Ovary (tissue), 9 donors: Measurements from ENCODE around the gene SMYD5. TPM values are rescaled to one million over a fixed set of nuclear protein-coding genes. Genes with fewer than 3 reads are reported as not detected.
"Not testable (repeated sequence)": the region's sequence is repeated elsewhere in the genome, so short reads cannot be mapped to it uniquely, and the experiment has no call there.

ENCODE experiments used
- DNase-seq, 5 donors: peaks; one replicate each; pipeline ENCODE4 v3.0.0-alpha.2; 2019 to 2020
- H3K27ac ChIP-seq, 2 donors: fragments of 200-600 bp; one replicate each; pipeline versions ENCODE4 v1.5.1 to v1.8.0; 2019 to 2022
- H3K27me3 ChIP-seq: fragments of 200-600 bp; one replicate; pipeline ENCODE4 v1.8.0; 2022
- H3K36me3 ChIP-seq: fragments of 200-600 bp; sonication (generic); one replicate; pipeline ENCODE4 v1.5.1; 2019
- H3K4me1 ChIP-seq: one replicate; pipeline ENCODE4 v1.8.1; 2013; ENCODE audit warnings: mild to moderate bottlenecking, moderate library complexity; ENCODE audit not compliant: insufficient read depth
- H3K4me3 ChIP-seq: fragments of 200-600 bp; sonication (generic); one replicate; pipeline ENCODE4 v1.5.1; 2017
- H3K9me3 ChIP-seq, 2 donors: fragments of 200-600 bp in 1 of 2; sonication (generic) in 1 of 2; one replicate each; pipeline versions ENCODE4 v1.5.1 to v1.8.1; 2013 to 2019; ENCODE audit warnings: mild to moderate bottlenecking in 1 of 2, moderate library complexity in 1 of 2
- EP300 ChIP-seq: sonication (generic); formaldehyde crosslinking; IDR thresholded peaks from one replicate; pipeline ENCODE4 v1.6.1; 2017; ENCODE audit warnings: antibody characterized with exemption
- POLR2A ChIP-seq: fragments of 450-650 bp; IDR thresholded peaks from one replicate; pipeline ENCODE4 v1.6.1; 2017; ENCODE audit warnings: antibody characterized with exemption, mild to moderate bottlenecking, moderate library complexity
- WGBS, 3 donors: extraction: QIAGEN DNeasy Blood & Tissue Kit in 1 of 3; methylation state at CpG; one replicate each; pipeline versions ENCODE4 v1.1.5 to v1.1.7; 2013 to 2017; 5-methylcytosine and 5-hydroxymethylcytosine counted together
- intact Hi-C, 4 donors: fragments of 100-400 bp; cut with DNase I; formaldehyde crosslinking; loops; one replicate each; pipeline versions ENCODE4 v1.11.0 to v1.15.1; 2022 to 2023
- polyA plus RNA-seq, 2 donors: library from polyadenylated mRNA; stranded (reverse); fragments of 200-250 nt in 1 of 2; fragments of 350-450 nt in 1 of 2; fragmentation: Illumina TruSeq in 1 of 2; extraction: RNeasy Lipid Tissue Mini Kit (QIAGEN cat#74804) in 1 of 2; gene quantifications; one replicate each; pipeline ENCODE4 v1.2.3, GENCODE V29; 2013 to 2014
- total RNA-seq, 7 donors: library from RNA; depleted of rRNA in 2 of 7; stranded (reverse); fragments of >200 nt in 2 of 7; fragmentation: NEBNext Ultra II Directional in 3 of 7; extraction: Animal tissue kit (Norgen Biotek cat#: 25700) in 3 of 7; gene quantifications; one replicate each; pipeline versions ENCODE4 v1.1.0 to v1.2.4, GENCODE V29; 2016 to 2023
- TF ChIP-seq, protein P1 (sequence below), 3 donors: fragments of 450-650 bp in 2 of 3; fragments of 200-600 bp in 1 of 3; IDR thresholded peaks; one replicate each; pipeline versions ENCODE4 v1.5.1 to v1.8.0; 2016 to 2022; ENCODE audit warnings: antibody characterized with exemption in 3 of 3, mild to moderate bottlenecking in 1 of 3
- donor health status: DM: no; HTN: no; CAD: no; lungs with moderate emphysema.
- donor health status: DM: no; HTN: no; CAD: no.
- donor health status: Bipolar disorder and iron deficiency.
- donor health status: DM: yes; HTN: yes; CAD: no.
- donor health status: DM: no; HTN: no; CAD: no.
- donor health status: DM: yes; HTN: yes; CAD: no.

The SMYD5 gene
- total and polyA plus RNA-seq, 9 donors: 14.1 to 37.9 (median 26.1) TPM

- Histone ChIP-seq H3K36me3 (no peaks in the 10 kb centered on the region), H3K4me1 (no peaks in the 10 kb centered on the region), H3K9me3 (no peaks in the 10 kb centered on the region), H3K27ac (no peak overlapping the region), H3K4me3 (no peak overlapping the region), H3K27me3 (no peaks in the 10 kb centered on the region)
- intact Hi-C loops: no loop called here
- DNase-seq: no peak
- no peak for TF ChIP-seq EP300
- TF ChIP-seq, protein P1, sequence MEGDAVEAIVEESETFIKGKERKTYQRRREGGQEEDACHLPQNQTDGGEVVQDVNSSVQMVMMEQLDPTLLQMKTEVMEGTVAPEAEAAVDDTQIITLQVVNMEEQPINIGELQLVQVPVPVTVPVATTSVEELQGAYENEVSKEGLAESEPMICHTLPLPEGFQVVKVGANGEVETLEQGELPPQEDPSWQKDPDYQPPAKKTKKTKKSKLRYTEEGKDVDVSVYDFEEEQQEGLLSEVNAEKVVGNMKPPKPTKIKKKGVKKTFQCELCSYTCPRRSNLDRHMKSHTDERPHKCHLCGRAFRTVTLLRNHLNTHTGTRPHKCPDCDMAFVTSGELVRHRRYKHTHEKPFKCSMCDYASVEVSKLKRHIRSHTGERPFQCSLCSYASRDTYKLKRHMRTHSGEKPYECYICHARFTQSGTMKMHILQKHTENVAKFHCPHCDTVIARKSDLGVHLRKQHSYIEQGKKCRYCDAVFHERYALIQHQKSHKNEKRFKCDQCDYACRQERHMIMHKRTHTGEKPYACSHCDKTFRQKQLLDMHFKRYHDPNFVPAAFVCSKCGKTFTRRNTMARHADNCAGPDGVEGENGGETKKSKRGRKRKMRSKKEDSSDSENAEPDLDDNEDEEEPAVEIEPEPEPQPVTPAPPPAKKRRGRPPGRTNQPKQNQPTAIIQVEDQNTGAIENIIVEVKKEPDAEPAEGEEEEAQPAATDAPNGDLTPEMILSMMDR (IDR thresholded peaks at IDR 0.05): no peak
- TF ChIP-seq POLR2A: no peak
- WGBS, 3 donors: 45 to 53% (median 53%) methylated on average over 2 of the region's 2 CpGs
Observed at GRCh38 chr2:73187549-73187948, 26.5 kb upstream of the SMYD5 start.

DNA sequence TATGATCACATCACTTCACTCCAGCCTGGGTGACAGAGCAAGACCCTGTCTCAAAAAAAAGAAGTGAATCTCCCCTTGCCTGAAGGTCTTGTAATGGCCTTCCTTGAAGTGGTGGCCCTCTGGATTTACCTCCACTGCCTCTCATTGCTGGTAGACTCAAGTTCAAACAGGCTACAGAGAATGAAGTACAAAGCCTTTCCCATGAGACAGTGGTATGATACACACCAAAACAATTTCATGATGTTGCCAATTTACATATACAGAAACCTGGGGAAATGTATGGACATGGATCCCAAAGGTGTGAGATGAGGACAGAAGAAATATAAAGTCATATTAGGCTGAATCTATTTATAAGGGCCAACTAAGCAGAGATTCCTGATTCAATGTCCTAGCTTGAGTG, 16.5 kb upstream of the SMYD5 start:
- H3K4me3 ChIP-seq: no peak overlapping the region
- no peaks in the 10 kb centered on the region for H3K9me3 ChIP-seq
- peaks cover 2% of the 10 kb centered on the region for H3K4me1 ChIP-seq
- H3K27ac ChIP-seq: no peak overlapping the region
- H3K36me3 ChIP-seq: no peaks in the 10 kb centered on the region
- no peak for TF ChIP-seq EP300
- TF ChIP-seq POLR2A: no peak
- TF ChIP-seq, protein P1 (IDR thresholded peaks at IDR 0.05): no peak
- peaks cover under 1% of the 10 kb centered on the region for H3K27me3 ChIP-seq
- intact Hi-C loops: no loop called here
- DNase-seq: no peak

DNA sequence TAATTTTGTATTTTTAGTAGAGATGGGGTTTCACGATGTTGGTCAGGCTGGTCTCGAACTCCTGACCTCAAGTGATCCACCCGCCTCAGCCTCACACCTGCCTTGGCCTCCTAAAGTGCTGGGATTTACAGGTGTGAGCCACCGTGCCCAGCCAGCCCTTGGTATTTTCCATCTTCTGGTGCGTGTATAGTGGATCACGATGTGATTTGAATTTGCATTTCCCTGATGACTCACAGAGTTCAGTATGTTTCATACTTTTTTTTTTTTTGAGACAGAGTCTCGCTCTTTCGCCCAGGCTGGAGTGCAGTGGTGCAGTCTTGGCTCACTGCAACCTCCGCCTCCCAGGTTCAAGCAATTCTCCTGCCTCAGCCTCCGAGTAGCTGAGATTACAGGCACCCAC, 13.8 kb upstream of the SMYD5 start:
- H3K27me3 ChIP-seq, H3K4me1 ChIP-seq, H3K9me3 ChIP-seq, DNase-seq, intact Hi-C loops, H3K27ac ChIP-seq, H3K36me3 ChIP-seq, H3K4me3 ChIP-seq: not testable (repeated sequence)
- WGBS, 3 donors: 73 to 85% (median 79%) methylated on average over 10 of the region's 10 CpGs

- TF ChIP-seq POLR2A (no peak), EP300 (no peak)
- TF ChIP-seq, protein P1 (IDR thresholded peaks at IDR 0.05): no peak
- Histone ChIP-seq H3K4me1 (peaks cover 2% of the 10 kb centered on the region), H3K27me3 (peaks cover 8% of the 10 kb centered on the region), H3K4me3 (peak within 1 kb of the TSS; percentile 16), H3K36me3 (no peaks in the 10 kb centered on the region), H3K9me3 (no peaks in the 10 kb centered on the region), H3K27ac (no peak within 1 kb of the TSS)
- peak in 1 of 5 donors; percentile 43 for DNase-seq
- intact Hi-C loops: no loop called here
- 1 to 3% (median 2%) methylated on average over 48 to 87 of the region's 87 CpGs for WGBS, 3 donors
Observed at GRCh38 chr2:73202156-73203054, 11.6 kb upstream of the SMYD5 start, which contains the start of gene NOTO. NOTO (plus strand) TSS chr2:73202574; CDS start chr2:73202667, 93 bp downstream.

DNA sequence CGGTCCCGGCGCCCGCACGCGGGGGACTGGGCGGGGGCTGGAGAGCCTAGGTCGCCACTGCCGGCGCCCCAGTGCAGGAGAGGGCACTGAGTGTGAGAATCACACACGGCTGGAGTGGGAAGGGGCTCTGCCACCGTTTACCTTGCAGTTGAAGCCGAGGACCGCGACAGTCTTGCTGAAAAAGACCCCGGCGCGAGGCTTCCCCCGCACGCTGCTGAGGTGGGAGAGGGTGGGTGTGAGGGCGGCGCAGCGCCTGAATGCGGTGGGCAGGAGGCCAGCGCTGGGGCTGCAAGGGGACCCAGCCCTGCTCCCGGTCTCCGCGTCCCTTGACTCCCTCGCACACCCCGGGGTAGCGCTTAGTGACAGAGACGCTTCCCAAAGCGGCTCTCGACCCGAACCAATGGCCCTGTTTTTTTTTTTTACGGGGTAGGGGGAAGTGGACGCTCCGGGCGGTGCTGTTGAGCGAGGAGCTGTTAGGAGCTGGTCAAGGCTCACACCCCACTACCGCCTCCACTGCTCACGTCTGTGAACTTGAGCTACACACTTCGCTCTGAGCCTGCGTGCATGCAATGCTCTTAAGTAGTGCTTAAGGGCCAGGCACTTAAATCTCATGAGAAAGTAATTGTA, 10.9 kb upstream of the SMYD5 start:
- Histone ChIP-seq H3K4me1 (peaks cover 2% of the 10 kb centered on the region), H3K4me3 (no peak overlapping the region)
- 3 to 5% (median 4%) methylated on average over 34 to 44 of the region's 44 CpGs for WGBS, 3 donors

More for the DNA sequence above, 10.9 kb upstream of the SMYD5 start:
- Histone ChIP-seq H3K36me3 (no peaks in the 10 kb centered on the region), H3K27ac (no peak overlapping the region), H3K9me3 (no peaks in the 10 kb centered on the region), H3K27me3 (peaks cover 8% of the 10 kb centered on the region)
- TF ChIP-seq, protein P1 (IDR thresholded peaks at IDR 0.05): no peak
- TF ChIP-seq EP300 (no peak), POLR2A (no peak)
- no peak for DNase-seq
- intact Hi-C loops: no loop called here
